ENCODE data around the gene DYRK1A. TPM values are rescaled to one million over a fixed set of nuclear protein-coding genes. Genes with fewer than 3 reads are reported as not detected.

Gene DYRK1A
- total RNA-seq, 2 experiments from 2014 or later, result 58.4 to 65.1 TPM

- no peak for DNase-seq (ENCODE audit: low spot score)
- no TSS peak for BruUV-seq (replicated peaks)
- intact Hi-C loops (cut with micrococcal nuclease; ENCODE audit: unreplicated experiment), result no loop called here
- Histone ChIP-seq H2AFZ (ENCODE audit: low read length) (no peak overlapping the region), H3K9me3 (ENCODE audit: low read length) (no peaks in the 10 kb centered on the region), H3K79me2 (ENCODE audit: insufficient read depth, low read depth, low read length) (no peaks in the 10 kb centered on the region), H3K4me2 (ENCODE audit: low read length) (no peak overlapping the region), H3K4me3 (ENCODE audit: low read depth, low read length, poor library complexity, severe bottlenecking) (no peak overlapping the region), H3K4me1 (ENCODE audit: insufficient read depth, low read length, poor library complexity, severe bottlenecking) (no peaks in the 10 kb centered on the region), H4K20me1 (ENCODE audit: insufficient read depth, low read length) (no peaks in the 10 kb centered on the region), H3K9me2 (ENCODE audit: insufficient read depth, low read length) (no peaks in the 10 kb centered on the region), H3K36me3 (ENCODE audit: insufficient read depth, low read length) (no peaks in the 10 kb centered on the region), H3K27ac (ENCODE audit: low read depth, low read length, poor library complexity, severe bottlenecking) (no peak overlapping the region)
- TF ChIP-seq CTCF (conservative IDR thresholded peaks at IDR 0.05; ENCODE audit: low read length), result no peak
- TF ChIP-seq EZH2phosphoT487 (IDR thresholded peaks at IDR 0.05; ENCODE audit: borderline replicate concordance, low read depth, low read length), result no peak
- CTCF ChIA-PET (ENCODE audit: unreplicated experiment), result no interaction called here
- POLR2A ChIA-PET, result no interaction called here
Measured at GRCh38 chr21:37529649-37530048, 163.1 kb downstream of the DYRK1A start.

- intact Hi-C loops (cut with micrococcal nuclease; ENCODE audit: unreplicated experiment), result no loop called here
- no TSS peak for BruUV-seq (replicated peaks)
- H3K36me3 ChIP-seq (ENCODE audit: insufficient read depth, low read length), result no peaks in the 10 kb centered on the region
- H3K4me1 ChIP-seq (ENCODE audit: insufficient read depth, low read length, poor library complexity, severe bottlenecking), result no peaks in the 10 kb centered on the region
- H3K9me2 ChIP-seq (ENCODE audit: insufficient read depth, low read length), result no peaks in the 10 kb centered on the region
- H3K4me2 ChIP-seq (ENCODE audit: low read length), result no peak overlapping the region
- H3K27ac ChIP-seq (ENCODE audit: low read depth, low read length, poor library complexity, severe bottlenecking), result no peak overlapping the region
- no peak overlapping the region for H3K4me3 ChIP-seq (ENCODE audit: low read depth, low read length, poor library complexity, severe bottlenecking)
- ChIA-PET CTCF (ENCODE audit: unreplicated experiment) (no interaction called here), POLR2A (interaction anchor here (0.5 to 0.6 kb wide), 2 partner anchors 41 to 723 kb away, joined by 3 read pairs; no protein-coding TSS in a partner anchor)
- no peaks in the 10 kb centered on the region for H3K9me3 ChIP-seq (ENCODE audit: low read length)
- no peak overlapping the region for H2AFZ ChIP-seq (ENCODE audit: low read length)
- no peak for TF ChIP-seq EZH2phosphoT487 (IDR thresholded peaks at IDR 0.05; ENCODE audit: borderline replicate concordance, low read depth, low read length)
- TF ChIP-seq CTCF (conservative IDR thresholded peaks at IDR 0.05; ENCODE audit: low read length), result no peak
- no peaks in the 10 kb centered on the region for H4K20me1 ChIP-seq (ENCODE audit: insufficient read depth, low read length)
- no peaks in the 10 kb centered on the region for H3K79me2 ChIP-seq (ENCODE audit: insufficient read depth, low read depth, low read length)
- no peak for DNase-seq (ENCODE audit: low spot score)
Measured at GRCh38 chr21:37530901-37531351, 164.4 kb downstream of the DYRK1A start.

- no peaks in the 10 kb centered on the region for H3K9me3 ChIP-seq (ENCODE audit: low read length)
- POLR2A ChIA-PET, result interaction anchor here (0.6 kb wide), 1 partner anchor 41 kb away, joined by 3 read pairs; no protein-coding TSS in a partner anchor
Measured at GRCh38 chr21:37531431-37531932, 164.9 kb downstream of the DYRK1A start.

More at GRCh38 chr21:37531431-37531932, 164.9 kb downstream of the DYRK1A start:
- no peak overlapping the region for H3K27ac ChIP-seq (ENCODE audit: low read depth, low read length, poor library complexity, severe bottlenecking)
- no peak overlapping the region for H3K4me3 ChIP-seq (ENCODE audit: low read depth, low read length, poor library complexity, severe bottlenecking)
- BruUV-seq (replicated peaks), result no TSS peak
- H3K79me2 ChIP-seq (ENCODE audit: insufficient read depth, low read depth, low read length), result no peaks in the 10 kb centered on the region
- H3K4me2 ChIP-seq (ENCODE audit: low read length), result no peak overlapping the region
- no peaks in the 10 kb centered on the region for H4K20me1 ChIP-seq (ENCODE audit: insufficient read depth, low read length)
- H3K9me2 ChIP-seq (ENCODE audit: insufficient read depth, low read length), result no peaks in the 10 kb centered on the region
- DNase-seq (ENCODE audit: low spot score), result no peak
- no peak overlapping the region for H2AFZ ChIP-seq (ENCODE audit: low read length)
- no peaks in the 10 kb centered on the region for H3K36me3 ChIP-seq (ENCODE audit: insufficient read depth, low read length)
- CTCF ChIA-PET (ENCODE audit: unreplicated experiment), result no interaction called here
- intact Hi-C loops (cut with micrococcal nuclease; ENCODE audit: unreplicated experiment), result no loop called here
- TF ChIP-seq EZH2phosphoT487 (IDR thresholded peaks at IDR 0.05; ENCODE audit: borderline replicate concordance, low read depth, low read length) (no peak), CTCF (conservative IDR thresholded peaks at IDR 0.05; ENCODE audit: low read length) (no peak)
- no peaks in the 10 kb centered on the region for H3K4me1 ChIP-seq (ENCODE audit: insufficient read depth, low read length, poor library complexity, severe bottlenecking)
